Suppressor macrophage (primary cell): ENCODE data around the gene SNRNP25.
A peak's percentile ranks its signal among the peaks of the same experiment; 100 is the strongest.
"Not testable (repeated sequence)": the region's sequence is repeated elsewhere in the genome, so short reads cannot be mapped to it uniquely, and the experiment has no call there.

ENCODE experiments used
- DNase-seq, 4 experiments: peaks; one replicate each; pipeline ENCODE4 v3.0.0-alpha.2; 2020 to 2022
- total RNA-seq, 17 experiments: gene quantifications; one replicate each; lab custom pipeline; 2026; ENCODE audit warnings: mixed read lengths in 6 of 17, inconsistent platforms in 3 of 17; lab: John Stamatoyannopoulos, UW

The SNRNP25 gene
- total RNA-seq, result 13.0 to 48.1 (median 22.0) reads per million in 17 experiments

DNA sequence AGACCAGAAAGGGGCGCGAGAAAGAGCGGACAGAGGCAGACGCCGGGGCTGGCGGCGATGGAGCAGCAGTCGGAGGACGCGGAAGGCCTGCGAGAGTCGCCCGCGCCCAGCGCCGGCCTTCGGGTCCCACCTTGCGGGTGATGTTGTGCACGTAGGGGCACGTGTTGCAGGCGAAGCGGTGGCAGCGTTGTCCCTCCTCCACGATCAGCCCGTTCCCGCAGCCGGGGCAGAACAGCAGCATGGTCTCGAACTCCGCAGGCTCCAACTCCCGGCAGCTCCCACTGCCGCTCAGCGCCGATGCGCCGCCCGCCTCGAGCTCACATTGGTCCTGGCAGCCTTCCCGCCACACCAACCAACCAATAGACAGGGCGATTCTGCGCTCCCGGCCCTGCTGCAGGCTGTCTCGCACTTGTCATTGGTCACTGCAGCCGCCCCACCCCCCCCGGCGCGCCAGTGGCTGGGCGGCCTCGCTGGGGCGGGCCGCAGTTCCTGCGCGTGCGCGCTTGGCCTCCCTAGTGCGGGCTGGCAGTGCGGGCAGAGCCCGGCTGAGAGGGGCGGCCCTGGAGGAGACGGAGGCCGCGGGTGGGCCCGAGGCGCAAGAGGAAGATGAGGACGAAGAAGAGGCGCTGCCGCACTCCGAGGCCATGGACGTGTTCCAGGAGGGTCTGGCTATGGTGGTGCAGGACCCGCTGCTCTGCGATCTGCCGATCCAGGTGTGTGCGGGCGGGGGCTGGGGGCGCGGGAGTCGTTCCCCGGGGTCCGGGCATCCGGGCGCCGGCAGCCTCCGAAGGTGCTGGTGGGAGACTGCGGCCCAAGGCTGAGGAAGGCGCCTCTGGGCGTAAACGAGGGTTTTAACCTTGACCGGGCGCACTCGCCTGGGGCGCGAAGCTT is at the start of gene SNRNP25, which contains the start of gene POLR3K:
SNRNP25 (plus strand) TSS at position 483 of the 891 bp plus-strand sequence; CDS start at position 672, 189 bp downstream.
POLR3K (minus strand) TSS at position 263 of the 891 bp plus-strand sequence; CDS start at position 241, 22 bp downstream.
- peak; percentile 98 to 99 (median 99) for DNase-seq

DNA sequence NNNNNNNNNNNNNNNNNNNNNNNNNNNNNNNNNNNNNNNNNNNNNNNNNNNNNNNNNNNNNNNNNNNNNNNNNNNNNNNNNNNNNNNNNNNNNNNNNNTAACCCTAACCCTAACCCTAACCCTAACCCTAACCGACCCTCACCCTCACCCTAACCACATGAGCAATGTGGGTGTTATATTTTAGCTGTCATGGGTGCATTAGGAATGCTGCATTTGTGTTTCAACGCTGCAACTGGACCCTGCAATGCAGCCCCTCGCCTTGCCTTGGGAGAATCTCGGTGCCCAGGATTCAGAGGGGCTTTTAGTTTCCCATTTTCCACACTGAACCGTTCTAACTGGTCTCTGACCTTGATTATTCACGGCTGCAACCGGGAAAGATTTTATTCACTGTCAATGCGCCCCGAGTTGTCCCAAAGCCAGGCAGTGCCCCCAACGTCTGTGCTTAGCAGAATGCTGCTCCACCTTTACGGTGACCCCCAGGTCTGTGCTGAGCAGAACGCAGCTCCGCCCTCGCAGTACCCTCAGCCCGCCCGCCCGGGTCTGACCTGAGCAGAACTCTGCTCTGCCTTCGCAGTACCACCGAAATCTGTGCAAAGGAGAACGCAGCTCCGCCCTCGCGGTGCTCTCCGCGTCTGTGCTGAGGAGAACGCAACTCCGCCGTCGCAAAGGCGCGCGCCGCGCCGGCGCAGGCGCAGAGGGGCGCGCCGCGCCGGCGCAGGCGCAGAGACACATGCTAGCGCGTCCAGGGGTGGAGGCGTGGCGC is 43.5 kb upstream of the SNRNP25 start:
- DNase-seq, result no peak

DNA sequence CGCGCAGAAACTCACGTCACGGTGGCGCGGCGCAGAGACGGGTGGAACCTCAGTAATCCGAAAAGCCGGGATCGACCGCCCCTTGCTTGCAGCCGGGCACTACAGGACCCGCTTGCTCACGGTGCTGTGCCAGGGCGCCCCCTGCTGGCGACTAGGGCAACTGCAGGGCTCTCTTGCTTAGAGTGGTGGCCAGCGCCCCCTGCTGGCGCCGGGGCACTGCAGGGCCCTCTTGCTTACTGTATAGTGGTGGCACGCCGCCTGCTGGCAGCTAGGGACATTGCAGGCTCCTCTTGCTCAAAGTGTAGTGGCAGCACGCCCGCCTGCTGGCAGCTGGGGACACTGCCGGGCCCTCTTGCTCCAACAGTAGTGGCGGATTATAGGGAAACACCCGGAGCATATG is 42.9 kb upstream of the SNRNP25 start:
- not testable (repeated sequence) for DNase-seq

DNA sequence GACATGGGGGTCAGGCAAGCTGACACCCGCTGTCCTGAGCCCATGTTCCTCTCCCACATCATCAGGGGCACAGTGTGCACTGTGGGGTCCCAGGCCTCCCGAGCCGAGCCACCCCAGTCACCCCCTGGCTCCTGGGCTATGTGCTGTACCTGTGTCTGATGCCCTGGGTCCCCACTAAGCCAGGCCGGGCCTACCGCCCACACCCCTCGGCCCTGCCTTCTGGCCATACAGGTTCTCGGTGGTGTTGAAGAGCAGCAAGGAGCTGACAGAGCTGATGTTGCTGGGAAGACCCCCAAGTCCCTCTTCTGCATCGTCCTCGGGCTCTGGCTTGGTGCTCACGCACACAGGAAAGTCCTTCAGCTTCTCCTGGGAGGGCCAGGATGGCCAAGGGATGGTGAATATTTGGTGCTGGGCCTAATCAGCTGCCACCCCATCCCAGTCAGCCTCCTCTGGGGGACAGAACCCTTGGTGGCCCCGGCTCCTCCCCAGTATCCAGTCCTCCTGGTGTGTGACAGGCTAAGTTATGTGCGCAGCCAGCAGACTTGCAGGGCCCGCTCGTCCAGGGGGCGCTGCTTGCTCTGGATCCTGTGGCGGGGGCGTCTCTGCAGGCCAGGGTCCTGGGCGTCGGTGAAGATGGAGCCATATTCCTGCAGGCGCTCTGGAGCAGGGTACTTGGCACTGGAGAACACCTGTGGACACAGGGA is 36.4 kb upstream of the SNRNP25 start:
- DNase-seq, result not testable (repeated sequence)

DNA sequence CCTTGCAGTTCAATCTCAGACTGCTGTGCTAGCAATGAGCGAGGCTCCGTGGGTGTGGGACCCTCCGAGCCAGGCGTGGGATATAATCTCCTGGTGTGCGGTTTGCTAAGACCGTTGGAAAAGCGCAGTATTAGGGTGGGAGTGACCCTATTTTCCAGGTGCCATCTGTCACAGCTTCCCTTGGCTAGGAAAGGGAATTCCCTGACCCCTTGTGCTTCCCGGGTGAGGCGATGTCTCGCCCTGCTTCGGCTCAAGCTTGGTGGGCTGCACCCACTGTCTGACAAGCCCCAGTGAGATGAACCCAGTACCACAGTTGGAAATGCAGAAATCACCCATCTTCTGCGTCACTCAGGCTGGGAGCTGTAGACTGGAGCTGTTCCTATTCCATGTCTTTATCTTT is 32.7 kb upstream of the SNRNP25 start:
- DNase-seq, result not testable (repeated sequence)

DNA sequence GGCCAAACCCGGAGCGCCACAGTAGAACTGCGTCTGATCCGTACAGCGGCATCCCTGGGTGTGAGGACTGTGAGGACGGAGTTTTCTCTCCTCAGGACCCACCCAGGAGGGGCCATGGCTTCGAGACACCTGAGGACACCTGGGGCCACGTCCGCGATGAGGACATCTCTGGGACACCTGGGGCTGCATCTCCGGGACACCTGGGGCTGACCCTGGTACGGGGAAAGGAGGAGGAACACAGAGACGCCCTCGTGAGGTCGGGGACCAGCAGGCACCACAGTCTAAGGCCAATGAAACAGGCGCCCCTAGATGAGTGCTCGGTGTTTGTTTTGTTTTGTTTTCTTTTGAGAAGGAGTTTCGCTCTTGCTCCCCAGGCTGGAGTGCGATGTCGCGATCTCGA is 29.5 kb upstream of the SNRNP25 start:
- DNase-seq, result not testable (repeated sequence)

DNA sequence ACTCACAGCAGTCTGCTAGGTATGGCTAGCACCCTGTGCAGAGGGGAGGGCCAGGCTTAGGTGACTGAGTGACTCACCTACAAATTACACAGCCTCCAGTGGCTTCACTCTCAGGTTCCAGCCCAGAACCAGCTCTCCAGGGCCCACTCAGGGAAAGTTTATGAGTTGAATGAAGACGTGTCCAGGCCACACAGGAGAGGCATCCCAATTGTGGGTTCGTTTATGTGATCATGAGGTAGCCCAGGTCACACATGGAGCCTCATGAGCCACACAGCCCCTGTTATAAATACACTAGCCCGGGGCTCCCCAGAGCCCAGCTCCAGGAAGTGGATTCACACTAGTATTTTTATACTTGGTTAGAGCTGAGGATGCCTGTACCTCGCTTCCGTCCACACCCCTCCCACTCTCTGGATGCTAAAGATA is 27.7 kb upstream of the SNRNP25 start:
- not testable (repeated sequence) for DNase-seq

DNA sequence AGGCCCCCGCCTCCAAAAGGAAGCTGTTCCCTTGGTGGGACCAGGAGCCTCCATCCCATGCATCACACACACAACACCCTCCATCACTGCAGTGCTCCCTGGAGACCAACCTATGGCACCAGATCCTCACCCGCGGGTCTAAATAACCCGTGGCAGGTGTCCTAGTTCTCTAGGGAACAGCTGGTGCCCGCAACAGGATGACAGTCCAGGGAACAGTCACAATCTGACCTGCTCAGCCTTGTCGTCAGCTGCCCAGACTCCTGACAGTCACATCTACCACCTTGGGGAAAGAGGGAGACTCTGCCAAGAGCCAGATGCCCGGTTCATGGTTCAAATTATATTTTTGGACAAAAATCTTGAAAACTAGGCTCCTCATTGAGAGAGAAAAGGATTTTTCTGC is 23.0 kb upstream of the SNRNP25 start:
- DNase-seq, result not testable (repeated sequence)

DNA sequence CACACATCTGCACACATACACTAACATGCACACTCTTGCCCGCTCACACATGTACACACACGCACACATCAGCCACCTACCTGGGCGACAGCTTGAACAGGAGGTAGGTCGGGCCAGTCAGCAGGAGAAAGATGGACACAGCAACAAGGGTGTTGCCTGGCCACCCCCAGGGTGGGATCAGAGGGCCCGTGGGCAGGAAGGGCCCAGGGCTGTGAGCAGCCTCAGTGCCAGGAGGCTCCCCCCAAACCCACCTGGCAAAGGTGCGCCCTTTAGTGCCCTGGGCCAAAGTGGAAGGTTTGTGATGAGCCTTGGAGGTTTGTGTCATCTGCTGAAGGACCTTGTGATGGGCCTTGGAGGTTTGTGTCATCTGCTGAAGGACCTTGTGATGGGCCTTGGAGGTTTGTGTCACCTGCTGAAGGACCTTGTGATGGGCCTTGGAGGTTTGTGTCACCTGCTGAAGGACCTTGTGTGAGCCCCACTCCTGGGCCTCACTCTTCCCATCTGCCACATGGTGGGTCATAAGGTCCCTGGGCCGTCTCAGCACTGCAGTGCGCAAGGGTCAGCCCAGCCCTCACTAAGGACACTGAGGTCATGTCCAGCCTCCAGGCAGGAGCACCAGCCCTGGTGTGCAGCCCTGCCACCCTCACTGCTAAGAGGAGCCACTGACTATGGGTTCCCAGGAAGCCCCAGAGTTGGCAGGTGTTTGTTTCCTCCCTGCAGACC is 20.3 kb upstream of the SNRNP25 start:
- not testable (repeated sequence) for DNase-seq

DNA sequence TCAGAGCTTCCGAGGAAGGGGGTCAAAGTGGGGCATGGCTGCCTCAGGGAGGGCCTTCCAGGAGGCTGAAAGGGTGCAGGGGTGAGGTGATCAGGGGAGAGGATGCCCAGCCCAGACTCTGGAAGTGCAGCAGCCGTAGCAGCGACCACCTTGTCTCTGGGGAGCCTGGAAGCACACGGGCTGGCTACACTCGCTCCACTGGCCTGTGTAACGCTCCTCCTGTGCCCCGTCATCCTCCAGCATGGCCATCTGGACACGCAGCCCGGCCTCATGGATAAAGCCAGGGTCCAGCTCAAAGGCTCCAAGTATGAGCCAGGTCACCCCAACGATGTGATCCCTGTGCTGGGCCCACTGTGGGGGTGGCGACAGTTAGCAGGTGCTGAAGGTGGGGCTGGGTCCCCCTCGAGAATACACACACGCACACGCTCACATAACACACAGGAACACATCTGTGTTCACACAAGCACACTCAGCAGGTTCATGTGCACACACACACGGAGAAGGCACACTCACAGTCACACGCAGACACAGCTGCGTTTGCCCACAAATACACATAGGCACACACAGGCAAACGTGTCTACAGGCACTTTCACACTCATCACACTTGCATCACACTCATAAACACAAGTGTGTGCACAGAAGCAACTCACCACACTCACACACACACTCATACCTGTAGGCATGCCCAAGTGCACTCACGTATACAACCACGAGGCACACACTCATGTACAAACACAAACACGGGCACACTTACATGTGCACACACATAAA is 19.6 kb upstream of the SNRNP25 start:
- no peak for DNase-seq

DNA sequence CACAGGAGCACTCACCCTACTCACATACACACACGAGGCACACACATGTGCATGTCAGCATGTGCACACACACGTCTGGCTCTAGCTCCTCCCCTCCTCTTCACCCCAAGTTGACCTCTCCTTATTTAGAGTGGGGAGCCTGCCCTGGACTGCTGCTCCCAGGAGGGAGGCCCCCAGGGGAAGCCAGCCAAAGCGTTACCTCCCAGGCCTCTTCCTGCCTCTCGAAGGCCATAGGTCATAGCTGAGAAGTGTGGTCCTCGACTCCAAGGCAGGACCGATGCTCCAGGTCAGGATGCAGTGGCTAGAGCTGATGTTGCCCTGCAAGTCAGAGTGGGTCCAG is 19.0 kb upstream of the SNRNP25 start:
- DNase-seq, result no peak

DNA sequence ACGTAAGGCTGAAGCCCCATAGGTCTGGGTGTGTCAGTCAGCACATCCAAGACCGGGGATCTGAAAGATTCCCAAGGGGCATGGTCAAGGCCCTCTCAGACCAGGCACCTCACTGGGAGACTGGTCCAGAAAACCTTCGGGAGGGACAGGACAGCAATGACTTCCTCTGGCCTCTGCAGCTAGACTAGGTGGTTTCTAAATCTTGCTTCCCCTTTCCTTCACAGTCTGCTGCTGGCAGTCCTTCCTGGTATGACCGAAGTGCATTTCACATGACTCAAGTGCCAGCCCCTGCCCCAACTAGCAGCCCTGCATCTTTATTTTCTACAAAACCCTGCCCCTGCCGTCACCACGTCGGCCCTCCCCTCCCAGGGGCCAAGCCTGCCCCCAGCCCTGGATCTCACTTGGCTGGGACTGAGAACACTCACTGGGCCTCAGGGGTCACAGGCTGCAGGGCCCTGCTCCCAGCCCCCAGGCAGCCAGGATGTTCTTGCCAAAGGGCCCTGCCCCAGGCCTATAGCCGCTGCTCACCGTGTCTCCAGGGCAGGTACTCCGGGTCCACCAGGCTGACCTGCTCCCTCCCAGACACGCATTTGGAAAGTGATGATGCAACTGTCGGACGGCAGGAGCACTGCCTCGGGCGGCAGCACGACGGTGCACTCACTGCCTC is 18.5 kb upstream of the SNRNP25 start:
- peak; percentile 80 to 87 (median 85) for DNase-seq

DNA sequence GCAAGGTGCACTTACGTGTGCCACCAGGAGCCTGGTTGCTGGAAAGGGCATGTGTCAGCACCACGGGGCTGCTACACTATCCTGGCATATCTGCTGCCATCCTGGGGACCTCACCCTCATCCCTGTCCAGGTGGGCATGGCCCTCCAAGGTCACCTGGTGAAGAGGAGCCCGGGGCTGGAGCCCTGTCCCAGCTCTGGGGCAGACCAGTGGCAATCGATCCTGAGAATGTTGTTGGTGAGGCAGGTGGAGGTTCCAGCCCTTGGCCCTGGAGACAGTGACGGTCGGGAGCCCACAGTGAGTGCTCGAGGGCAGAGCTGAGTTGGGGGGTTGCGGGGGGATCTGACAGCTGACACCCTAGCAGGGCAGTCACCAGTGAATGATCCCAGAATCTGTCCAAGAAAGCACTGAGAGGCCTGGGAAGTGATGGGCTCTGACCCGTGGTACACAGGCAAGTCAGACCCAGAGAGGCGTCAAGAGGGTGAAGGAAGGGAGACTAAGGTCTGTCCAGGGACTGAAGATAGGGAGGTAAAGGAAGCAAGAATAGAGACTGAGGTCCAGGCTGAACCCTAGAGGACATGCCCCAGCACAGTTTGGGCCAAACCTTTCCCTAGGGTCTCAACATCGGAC is 17.8 kb upstream of the SNRNP25 start:
- DNase-seq, result no peak

DNA sequence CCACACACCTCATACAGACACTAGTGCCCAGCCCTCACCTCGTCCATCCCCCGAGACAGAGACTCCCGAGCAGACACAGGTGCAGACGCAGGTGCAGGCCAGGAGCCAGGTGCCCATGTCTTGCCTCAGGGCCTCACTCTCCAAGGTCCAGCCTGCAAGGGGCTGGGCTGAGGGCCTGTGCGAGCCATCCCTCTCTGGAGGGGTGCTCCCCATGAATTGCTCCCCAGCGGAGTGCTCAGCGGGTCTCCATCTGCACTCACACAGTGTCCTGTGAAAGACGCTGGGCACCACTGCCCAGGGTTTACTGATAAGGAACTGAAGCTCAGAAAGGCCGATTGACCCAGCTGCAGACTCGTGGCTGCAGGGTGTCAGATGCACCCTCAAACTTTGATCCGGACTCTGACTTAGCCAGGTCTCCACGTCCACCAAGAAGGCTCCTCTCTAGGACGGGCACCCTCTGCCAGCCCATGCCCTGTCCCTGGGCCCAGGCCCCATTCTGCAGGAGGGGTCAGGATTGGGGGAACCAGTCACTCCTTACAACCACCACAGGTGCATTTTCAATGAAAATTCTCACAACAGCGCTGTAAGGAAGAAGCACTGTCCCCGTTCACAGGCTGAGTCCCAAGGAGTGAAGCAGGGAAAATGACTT is 17.2 kb upstream of the SNRNP25 start:
- DNase-seq, result no peak

DNA sequence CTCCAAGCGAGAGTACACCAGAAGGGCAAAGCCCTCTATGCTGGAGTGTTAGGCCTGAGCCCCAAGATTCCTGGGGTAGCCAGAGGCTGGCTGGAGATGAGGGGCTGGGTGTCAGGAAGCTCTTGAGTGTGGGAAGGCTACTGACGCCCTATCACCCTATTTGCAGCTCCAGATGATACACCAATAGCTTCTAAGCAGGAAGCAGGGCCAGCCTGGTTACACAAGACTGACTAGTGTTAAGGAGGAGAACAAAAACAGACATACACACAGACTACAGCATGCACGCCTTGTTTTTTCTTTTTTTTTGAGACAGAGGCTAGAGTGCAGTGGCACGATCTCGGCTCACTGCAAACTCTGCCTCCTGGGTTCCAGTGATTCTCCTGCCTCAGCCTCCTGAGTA is 16.1 kb upstream of the SNRNP25 start:
- DNase-seq, result peak; percentile 60 to 78 (median 76)

DNA sequence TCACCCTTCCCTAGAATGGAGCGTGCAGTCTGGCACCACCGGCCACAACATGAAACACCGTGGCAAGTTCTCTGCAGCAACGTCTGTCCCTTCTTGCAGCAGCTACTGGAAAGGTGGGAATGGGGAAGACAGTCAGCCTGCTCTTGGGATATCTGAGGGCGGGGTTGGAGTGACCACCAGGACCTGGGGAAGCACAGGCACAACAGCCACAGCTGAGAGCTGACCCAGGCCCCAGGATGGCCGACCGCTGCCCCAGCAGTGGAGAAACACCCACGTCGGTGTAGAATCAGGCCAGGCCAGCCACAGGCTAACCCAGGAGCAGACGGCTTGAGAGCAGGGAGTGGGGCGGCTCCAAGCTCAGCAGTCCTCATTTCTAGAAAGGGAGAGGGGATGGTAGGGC is 15.4 kb upstream of the SNRNP25 start:
- DNase-seq, result not testable (repeated sequence)

DNA sequence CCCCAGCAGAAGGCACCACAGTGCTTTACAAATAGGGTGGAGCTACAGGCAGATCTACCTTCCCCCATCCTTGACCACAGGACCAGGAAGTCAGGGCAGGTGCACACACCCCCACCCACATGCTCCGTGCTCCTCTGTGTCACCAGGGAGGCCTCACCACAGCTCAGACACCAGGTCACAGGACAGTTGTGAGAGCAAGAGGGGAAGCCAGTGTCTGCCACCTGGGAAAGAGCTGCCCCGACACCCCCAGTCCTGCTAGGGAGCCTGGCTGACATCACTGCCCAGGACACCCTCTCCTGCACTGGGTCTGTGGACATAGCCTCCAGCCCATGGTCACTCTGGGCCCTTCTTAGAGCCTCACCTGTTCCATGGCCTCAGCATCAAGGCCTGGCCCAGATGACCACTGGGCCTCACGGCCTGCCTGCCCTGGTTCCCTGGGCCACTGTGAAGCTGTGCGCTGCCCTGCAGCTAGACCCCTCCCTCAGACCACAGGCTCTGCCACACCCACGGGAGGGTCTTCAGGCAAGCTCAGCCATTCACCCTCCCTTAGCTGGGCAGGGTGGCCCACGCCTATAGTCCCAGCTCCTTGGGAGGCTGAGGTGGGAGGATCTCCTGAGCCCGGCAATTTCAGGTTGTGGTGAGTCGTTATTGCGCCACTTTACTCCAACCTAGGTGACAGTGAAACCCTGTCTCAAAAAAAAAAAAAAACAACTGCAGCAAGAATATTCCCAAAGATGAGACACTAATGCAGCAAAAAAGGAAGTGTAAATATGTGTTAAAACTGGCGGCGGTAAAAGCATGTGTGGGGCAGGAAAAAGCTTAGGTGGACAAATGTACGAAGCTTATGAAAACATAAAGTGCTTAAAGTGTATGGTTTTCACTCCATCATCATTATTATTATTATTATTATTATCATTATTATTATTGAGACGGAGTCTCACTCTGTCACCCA is 14.4 kb upstream of the SNRNP25 start:
- DNase-seq, result peak in 2 of 4 experiments; percentile 37 to 55

DNA sequence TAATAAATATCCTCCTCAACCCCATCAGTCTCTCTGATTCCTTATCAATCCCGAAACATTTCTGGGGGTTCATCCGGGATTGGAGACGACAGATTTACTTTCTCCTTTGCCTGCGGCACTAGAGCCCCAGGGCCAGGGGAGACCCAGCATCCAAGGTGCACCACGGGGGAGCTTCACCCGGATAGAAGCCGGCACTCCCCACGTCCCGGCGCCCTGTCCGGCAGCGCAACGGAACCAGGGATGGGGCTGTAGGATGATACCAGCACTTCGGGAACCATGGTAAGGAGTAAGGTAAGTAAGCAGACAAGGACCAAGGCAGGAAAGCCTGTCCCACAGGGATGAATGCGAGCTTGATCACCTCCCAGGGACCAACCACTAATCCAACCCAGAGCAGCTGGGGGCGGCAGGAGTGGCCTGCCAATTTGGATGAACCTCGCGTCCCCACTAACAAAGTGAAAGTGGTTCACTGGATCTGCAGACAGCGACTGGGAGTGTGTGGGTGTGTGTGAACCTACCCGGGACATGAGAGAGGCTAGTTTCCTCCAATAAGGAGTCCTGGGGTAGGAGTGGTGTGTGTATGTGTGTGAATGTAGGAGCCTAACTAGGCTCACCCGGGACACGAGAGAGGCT is 12.1 kb upstream of the SNRNP25 start:
- no peak for DNase-seq
